Right atrium auricular region (tissue), 2 donors: ENCODE measurements around the gene LRRK2. TPM values are rescaled to one million over a fixed set of nuclear protein-coding genes. Genes with fewer than 3 reads are reported as not detected.
"Not testable (repeated sequence)": the region's sequence is repeated elsewhere in the genome, so short reads cannot be mapped to it uniquely, and the experiment has no call there.

ENCODE experiments used
- DNase-seq: peaks from one replicate; pipeline ENCODE4 v3.0.0-alpha.2; 2019; ENCODE audit warnings: low spot score
- H3K27ac ChIP-seq, 2 donors: fragments of 200-600 bp; sonication (generic); 1 replicate in 1 of 2; 2 replicates in 1 of 2; pipeline ENCODE4 v1.5.1; 2016 to 2019
- H3K27me3 ChIP-seq, 2 donors: fragments of 200-600 bp; sonication (generic); one replicate each; pipeline versions ENCODE4 v1.5.1 to v1.6.0; 2017 to 2019
- H3K36me3 ChIP-seq: fragments of 200-600 bp; sonication (generic); one replicate; pipeline ENCODE4 v1.5.1; 2016
- H3K4me1 ChIP-seq, 2 donors: fragments of 200-600 bp; sonication (generic); one replicate each; pipeline versions ENCODE4 v1.5.1 to v1.6.0; 2017 to 2019
- H3K4me3 ChIP-seq, 2 donors: fragments of 200-600 bp; sonication (generic); 1 replicate in 1 of 2; 2 replicates in 1 of 2; pipeline ENCODE4 v1.5.1; 2017 to 2019; ENCODE audit warnings: mild to moderate bottlenecking in 1 of 2, moderate library complexity in 1 of 2
- H3K9me3 ChIP-seq, 2 donors: fragments of 200-600 bp; sonication (generic); one replicate each; pipeline ENCODE4 v1.5.1; 2019
- total RNA-seq, 2 donors: library from RNA; depleted of rRNA; stranded (reverse); fragments of >200 nt; gene quantifications; one replicate each; pipeline ENCODE4 v1.1.0, GENCODE V29; 2016
- TF ChIP-seq, protein P1 (sequence below), 2 donors: fragments of 200-600 bp; sonication (generic); IDR thresholded peaks; one replicate each; pipeline ENCODE4 v1.5.1; 2019; ENCODE audit warnings: antibody characterized with exemption in 2 of 2

Gene LRRK2
- total RNA-seq, 2 donors from 2014 or later: 7.1 to 8.6 TPM

- Histone ChIP-seq H3K4me3 (no peak overlapping the region), H3K4me1 (no peaks in the 10 kb centered on the region), H3K27me3 (no peaks in the 10 kb centered on the region), H3K9me3 (no peaks in the 10 kb centered on the region), H3K27ac (no peak overlapping the region), H3K36me3 (no peaks in the 10 kb centered on the region)
- DNase-seq: no peak
- TF ChIP-seq, protein P1, sequence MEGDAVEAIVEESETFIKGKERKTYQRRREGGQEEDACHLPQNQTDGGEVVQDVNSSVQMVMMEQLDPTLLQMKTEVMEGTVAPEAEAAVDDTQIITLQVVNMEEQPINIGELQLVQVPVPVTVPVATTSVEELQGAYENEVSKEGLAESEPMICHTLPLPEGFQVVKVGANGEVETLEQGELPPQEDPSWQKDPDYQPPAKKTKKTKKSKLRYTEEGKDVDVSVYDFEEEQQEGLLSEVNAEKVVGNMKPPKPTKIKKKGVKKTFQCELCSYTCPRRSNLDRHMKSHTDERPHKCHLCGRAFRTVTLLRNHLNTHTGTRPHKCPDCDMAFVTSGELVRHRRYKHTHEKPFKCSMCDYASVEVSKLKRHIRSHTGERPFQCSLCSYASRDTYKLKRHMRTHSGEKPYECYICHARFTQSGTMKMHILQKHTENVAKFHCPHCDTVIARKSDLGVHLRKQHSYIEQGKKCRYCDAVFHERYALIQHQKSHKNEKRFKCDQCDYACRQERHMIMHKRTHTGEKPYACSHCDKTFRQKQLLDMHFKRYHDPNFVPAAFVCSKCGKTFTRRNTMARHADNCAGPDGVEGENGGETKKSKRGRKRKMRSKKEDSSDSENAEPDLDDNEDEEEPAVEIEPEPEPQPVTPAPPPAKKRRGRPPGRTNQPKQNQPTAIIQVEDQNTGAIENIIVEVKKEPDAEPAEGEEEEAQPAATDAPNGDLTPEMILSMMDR (IDR thresholded peaks at IDR 0.05): no peak
Observed at GRCh38 chr12:40376533-40377267, 151.9 kb downstream of the LRRK2 start.

DNA sequence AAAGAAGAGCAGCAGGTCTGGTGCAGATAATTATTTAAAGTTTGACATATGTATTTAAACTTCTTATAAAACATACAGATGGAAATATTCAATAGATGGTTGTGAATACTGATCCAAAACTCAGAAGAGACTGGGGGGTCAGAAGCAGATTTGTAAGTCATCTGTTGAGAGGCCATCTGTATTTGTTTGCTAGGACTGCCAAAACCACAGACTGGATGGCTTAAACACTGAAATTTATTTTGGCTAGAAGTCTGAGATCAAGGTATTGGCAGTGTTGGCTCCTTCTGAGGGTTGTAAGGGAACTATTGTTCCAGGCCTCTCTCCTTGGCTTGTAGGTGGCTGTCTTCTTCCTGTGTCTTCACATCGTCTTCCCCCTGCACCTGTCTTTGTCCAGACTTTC, 153.9 kb downstream of the LRRK2 start:
- no peaks in the 10 kb centered on the region for H3K4me1 ChIP-seq
- H3K4me3 ChIP-seq: no peak overlapping the region
- TF ChIP-seq, protein P1 (IDR thresholded peaks at IDR 0.05): no peak
- no peaks in the 10 kb centered on the region for H3K27me3 ChIP-seq
- no peaks in the 10 kb centered on the region for H3K36me3 ChIP-seq
- H3K9me3 ChIP-seq: no peaks in the 10 kb centered on the region
- no peak for DNase-seq
- no peak overlapping the region for H3K27ac ChIP-seq

GRCh38 chr12:40382217-40382616, 157.4 kb downstream of the LRRK2 start:
- DNase-seq: no peak
- no peak overlapping the region for H3K4me3 ChIP-seq
- H3K27ac ChIP-seq: no peak overlapping the region
- no peaks in the 10 kb centered on the region for H3K27me3 ChIP-seq
- no peaks in the 10 kb centered on the region for H3K36me3 ChIP-seq
- H3K9me3 ChIP-seq: no peaks in the 10 kb centered on the region
- no peaks in the 10 kb centered on the region for H3K4me1 ChIP-seq
- TF ChIP-seq, protein P1 (IDR thresholded peaks at IDR 0.05): no peak

- H3K9me3 ChIP-seq, H3K27ac ChIP-seq, H3K36me3 ChIP-seq, H3K4me3 ChIP-seq, H3K4me1 ChIP-seq, DNase-seq, H3K27me3 ChIP-seq: not testable (repeated sequence)
Observed at GRCh38 chr12:40387279-40387678, 162.5 kb downstream of the LRRK2 start.

GRCh38 chr12:40390980-40391379, 166.2 kb downstream of the LRRK2 start:
- Histone ChIP-seq H3K36me3 (no peaks in the 10 kb centered on the region), H3K4me3 (no peak overlapping the region), H3K4me1 (no peaks in the 10 kb centered on the region), H3K27ac (no peak overlapping the region), H3K27me3 (no peaks in the 10 kb centered on the region), H3K9me3 (no peaks in the 10 kb centered on the region)
- DNase-seq: no peak
- TF ChIP-seq, protein P1 (IDR thresholded peaks at IDR 0.05): no peak

DNA sequence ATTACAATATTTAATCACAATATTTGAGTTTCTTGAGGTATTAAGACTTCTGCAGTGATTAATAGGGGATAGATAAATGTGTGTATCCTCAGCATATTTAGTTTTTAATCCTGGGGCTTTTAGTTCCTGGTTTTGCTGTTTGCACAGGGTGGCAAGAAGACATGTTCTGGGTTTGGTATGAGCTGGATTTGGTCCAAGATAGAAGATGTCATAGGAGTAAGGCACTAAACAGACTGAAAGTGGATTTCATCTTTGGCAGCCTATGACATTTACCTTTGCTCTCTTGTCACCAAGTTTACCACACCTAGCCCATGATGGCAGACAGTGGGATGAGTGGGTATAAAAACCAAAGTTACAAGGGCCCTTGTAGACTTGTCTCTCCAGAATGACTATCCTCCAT, 168.2 kb downstream of the LRRK2 start:
- TF ChIP-seq, protein P1 (IDR thresholded peaks at IDR 0.05): no peak
- Histone ChIP-seq H3K9me3 (no peaks in the 10 kb centered on the region), H3K27ac (no peak overlapping the region), H3K4me3 (no peak overlapping the region), H3K27me3 (no peaks in the 10 kb centered on the region), H3K4me1 (no peaks in the 10 kb centered on the region), H3K36me3 (no peaks in the 10 kb centered on the region)
- DNase-seq: no peak
